Heart left ventricle (tissue), 16 donors: ENCODE measurements around the gene SLC45A3. TPM values are rescaled to one million over a fixed set of nuclear protein-coding genes. Genes with fewer than 3 reads are reported as not detected.

Experiments used
- ATAC-seq, 4 donors: fragments of 200-7000 bp; cut with Tn5 transposase; one replicate each; pipeline ENCODE4 v1.9.1; 2020 to 2022; ENCODE audit warnings: moderate library complexity in 4 of 4, mild to moderate bottlenecking in 3 of 4, moderate number of reproducible peaks in 1 of 4
- DNase-seq, 5 donors: peaks; one replicate each; pipeline ENCODE4 v3.0.0-alpha.2; 2020
- H3K27ac ChIP-seq, 12 donors: fragments of 200-600 bp; sonication (generic) in 4 of 12; one replicate each; pipeline versions ENCODE4 v1.5.0 to v1.8.0; 2016 to 2022; ENCODE audit warnings: mild to moderate bottlenecking in 2 of 12
- H3K27me3 ChIP-seq, 9 donors: fragments of 200-600 bp; sonication (generic) in 2 of 9; one replicate each; pipeline versions ENCODE4 v1.5.1 to v1.8.0; 2016 to 2022; ENCODE audit warnings: mild to moderate bottlenecking in 3 of 9
- H3K36me3 ChIP-seq, 9 donors: fragments of 200-600 bp; sonication (generic) in 2 of 9; one replicate each; pipeline versions ENCODE4 v1.5.0 to v1.8.0; 2018 to 2022; ENCODE audit warnings: mild to moderate bottlenecking in 2 of 9
- H3K4me1 ChIP-seq, 12 donors: fragments of 200-600 bp; sonication (generic) in 4 of 12; one replicate each; pipeline versions ENCODE4 v1.5.0 to v1.8.0; 2016 to 2022; ENCODE audit warnings: mild to moderate bottlenecking in 3 of 12
- H3K4me3 ChIP-seq, 12 donors: fragments of 200-600 bp; sonication (generic) in 4 of 12; one replicate each; pipeline versions ENCODE4 v1.5.0 to v1.8.0; 2017 to 2022; ENCODE audit warnings: mild to moderate bottlenecking in 9 of 12, moderate library complexity in 4 of 12
- H3K9me3 ChIP-seq, 12 donors: fragments of 200-600 bp; sonication (generic) in 4 of 12; one replicate each; pipeline versions ENCODE4 v1.5.0 to v1.8.0; 2016 to 2022; ENCODE audit warnings: mild to moderate bottlenecking in 1 of 12
- CTCF ChIP-seq, 12 donors: fragments of 200-600 bp; sonication (generic) in 4 of 12; IDR thresholded peaks; one replicate each; pipeline versions ENCODE4 v1.5.0 to v1.8.0; 2018 to 2022; ENCODE audit warnings: antibody characterized with exemption in 12 of 12, mild to moderate bottlenecking in 5 of 12
- POLR2A ChIP-seq, 2 donors: fragments of 450-650 bp; IDR thresholded peaks; one replicate each; pipeline ENCODE4 v1.6.1; 2017; ENCODE audit warnings: antibody characterized with exemption in 2 of 2, mild to moderate bottlenecking in 2 of 2, moderate library complexity in 2 of 2
- WGBS, 4 donors: extraction: QIAGEN DNeasy Blood & Tissue Kit in 2 of 4; methylation state at CpG; one replicate each; pipeline versions ENCODE4 v1.1.5 to v1.1.7; 2013 to 2018; 5-methylcytosine and 5-hydroxymethylcytosine counted together
- intact Hi-C, 10 donors: fragments of 100-400 bp; cut with DNase I; formaldehyde crosslinking; loops; one replicate each; pipeline versions ENCODE4 v1.11.1 to v1.14.2; 2022
- polyA plus RNA-seq, 2 donors: library from polyadenylated mRNA; stranded (reverse); fragments of 200-250 nt; gene quantifications; one replicate each; pipeline ENCODE4 v1.2.3, GENCODE V29; 2013
- total RNA-seq, 9 donors: library from RNA; depleted of rRNA in 2 of 9; stranded (reverse); fragments of >200 nt in 2 of 9; fragmentation: NEBNext Ultra II Directional in 3 of 9; extraction: Animal tissue kit (Norgen Biotek cat#: 25700) in 3 of 9; gene quantifications; one replicate each; pipeline versions ENCODE4 v1.1.0 to v1.2.4, GENCODE V29; 2016 to 2023
- donor health status: ischemic (EF 13 %, LVEDD 7.1; RV severe dilation, severe dysfunction).
- donor health status: healthy with polysubstance abuse.
- donor health status: DM: no; HTN: yes; CAD: no.
- donor health status: DM: no; HTN: no; CAD: no.
- donor health status: ischemic (EF 25% LVEDD 6.9; RV normal size, moderate dysfunction).
- donor health status: ischemic (EF 25% LVEDD 5.7; RV mildly dilated, moderate dysfunction).
- donor health status: healthy.
- donor health status: DM: yes; HTN: yes; CAD: no.
- donor health status: ischemic (EF 35%, LVEDD 5.7; RV mildly dilated, moderate dysfunction).
- donor health status: nonischemic (EF 11% LVEDD 7.7; RV severe dilation, severe dysfunction).
- donor health status: DM: yes; HTN: yes; CAD: no.
- donor health status: PGD.
- donor health status: ischemic (EF 29% LVEDD 5.4; RV normal size, mild dysfunction).
- donor health status: nonischemic (EF 23%, LVEDD 6.1; RV moderate dilation, normal function).

SLC45A3 gene
- total and polyA plus RNA-seq, 11 donors = 1.2 to 6.1 (median 2.6) TPM

DNA sequence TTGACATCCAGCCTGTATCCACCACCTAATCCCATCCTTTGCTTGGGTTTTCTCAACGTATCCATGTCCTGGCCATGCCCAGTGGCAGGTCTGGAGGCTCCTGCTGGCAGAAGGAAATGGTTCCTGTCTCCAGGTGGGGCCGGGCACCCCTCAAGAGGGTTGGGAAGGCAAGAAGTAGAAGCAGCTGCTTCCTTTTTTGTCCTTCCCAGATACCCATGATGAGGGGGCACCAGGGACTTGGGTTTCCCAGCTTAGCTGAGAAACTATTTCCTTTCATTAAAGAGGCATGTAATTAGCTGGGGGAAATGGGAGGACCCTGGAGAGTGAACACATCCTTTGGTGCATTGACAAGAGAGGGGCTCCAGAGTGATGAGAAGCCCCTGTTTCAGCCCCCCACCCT is 21.1 kb upstream of the SLC45A3 start:
- no peak for TF ChIP-seq CTCF (IDR thresholded peaks at IDR 0.05)
- no peak for TF ChIP-seq POLR2A (IDR thresholded peaks at IDR 0.05)
- intact Hi-C loops = no loop called here
- WGBS, 4 donors = 42 to 65% (median 53%) methylated on average over 1 to 2 of the region's 2 CpGs
- Histone ChIP-seq H3K27ac (no peak overlapping the region), H3K36me3 (peaks cover 0 to 6% (median 0%) of the 10 kb centered on the region in 9 donors), H3K4me3 (no peak overlapping the region), H3K4me1 (peaks cover 0 to 35% (median 9%) of the 10 kb centered on the region in 12 donors), H3K9me3 (no peaks in the 10 kb centered on the region), H3K27me3 (no peaks in the 10 kb centered on the region)
- no peak for DNase-seq
- ATAC-seq = no peak

DNA sequence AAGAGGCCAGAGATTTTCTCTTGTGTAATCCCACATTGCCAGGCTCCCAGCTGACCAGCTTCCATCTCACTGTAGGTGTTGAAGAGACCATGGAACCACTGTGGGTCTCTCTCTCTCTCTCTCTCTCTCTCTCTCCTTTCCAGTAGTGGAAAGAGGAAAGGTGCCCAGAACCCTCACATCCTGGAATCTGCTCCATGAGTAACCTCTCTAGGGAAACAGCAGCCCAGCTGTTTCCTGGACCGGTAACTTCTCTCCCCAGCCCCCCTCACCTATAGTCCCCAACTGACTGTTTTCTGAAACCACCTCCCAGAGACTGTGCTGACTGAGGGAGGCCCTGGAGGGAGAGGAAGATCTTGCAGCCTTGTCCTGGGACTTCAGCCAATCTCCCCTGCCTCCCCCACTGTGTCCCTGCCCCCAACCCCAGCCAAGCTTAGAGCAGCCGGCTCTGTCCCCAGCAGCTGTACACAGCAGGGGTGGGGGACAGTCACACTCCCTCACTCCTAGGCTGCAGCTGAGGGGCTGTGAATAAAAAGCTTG is 20.6 kb upstream of the SLC45A3 start:
- no peak overlapping the region for H3K4me3 ChIP-seq
- peak; percentile 68 to 81 (median 73) for ATAC-seq
- 6 to 15% (median 12%) methylated on average over 2 of the region's 2 CpGs for WGBS, 4 donors
- peaks cover 0 to 6% (median 0%) of the 10 kb centered on the region in 9 donors for H3K36me3 ChIP-seq
- H3K4me1 ChIP-seq = peaks cover 0 to 30% (median 9%) of the 10 kb centered on the region in 12 donors
- no peak for TF ChIP-seq CTCF (IDR thresholded peaks at IDR 0.05)
- no peak for TF ChIP-seq POLR2A (IDR thresholded peaks at IDR 0.05)
- no peak overlapping the region for H3K27ac ChIP-seq
- intact Hi-C loops = no loop called here
- no peaks in the 10 kb centered on the region for H3K9me3 ChIP-seq
- H3K27me3 ChIP-seq = no peaks in the 10 kb centered on the region
- peak in 4 of 5 donors; percentile 37 to 54 (median 52) for DNase-seq

- no peak overlapping the region for H3K4me3 ChIP-seq
- DNase-seq (no peak), ATAC-seq (no peak)
- peaks cover 0 to 4% (median 0%) of the 10 kb centered on the region in 9 donors for H3K36me3 ChIP-seq
- no peaks in the 10 kb centered on the region for H3K27me3 ChIP-seq
- 95 to 97% (median 96%) methylated on average over 4 of the region's 4 CpGs for WGBS, 4 donors
- no peak overlapping the region for H3K27ac ChIP-seq
- intact Hi-C loops = no loop called here
- H3K9me3 ChIP-seq = no peaks in the 10 kb centered on the region
- peaks cover 0 to 18% (median 9%) of the 10 kb centered on the region in 12 donors for H3K4me1 ChIP-seq
- TF ChIP-seq POLR2A (IDR thresholded peaks at IDR 0.05) (no peak), CTCF (IDR thresholded peaks at IDR 0.05) (no peak)
Observed at GRCh38 chr1:205699416-205699815, 19.1 kb upstream of the SLC45A3 start.

DNA sequence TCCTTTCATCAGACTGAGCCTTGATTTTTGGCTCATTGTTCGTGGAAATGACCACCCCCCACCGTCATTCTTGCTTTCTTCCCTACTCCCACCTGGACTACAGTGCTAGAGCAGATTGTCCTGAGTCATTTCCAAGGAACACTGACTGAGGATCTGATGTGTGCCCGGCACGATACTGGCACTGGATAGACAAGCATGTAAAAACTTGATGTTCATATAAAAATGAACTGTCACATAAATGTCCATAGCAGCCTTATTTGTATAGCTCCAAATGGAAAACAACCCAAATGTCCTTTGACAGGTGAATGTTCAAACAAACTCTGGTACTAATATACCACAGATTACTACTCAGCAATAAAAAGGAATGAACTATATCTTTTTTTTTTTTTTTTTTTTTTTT is 18.6 kb upstream of the SLC45A3 start:
- TF ChIP-seq CTCF (IDR thresholded peaks at IDR 0.05) (no peak), POLR2A (IDR thresholded peaks at IDR 0.05) (no peak)
- 91 to 94% (median 93%) methylated on average over 4 of the region's 4 CpGs for WGBS, 4 donors
- intact Hi-C loops = no loop called here

More for the DNA sequence above, 18.6 kb upstream of the SLC45A3 start:
- Histone ChIP-seq H3K4me3 (no peak overlapping the region), H3K9me3 (no peaks in the 10 kb centered on the region), H3K27me3 (no peaks in the 10 kb centered on the region), H3K27ac (no peak overlapping the region), H3K4me1 (peaks cover 0 to 17% (median 9%) of the 10 kb centered on the region in 12 donors), H3K36me3 (peaks cover 0 to 4% (median 0%) of the 10 kb centered on the region in 9 donors)
- DNase-seq (no peak), ATAC-seq (no peak)
